ENCODE data around the gene CNOT4. TPM values are rescaled to one million over a fixed set of nuclear protein-coding genes. Genes with fewer than 3 reads are reported as not detected.
"Not testable (repeated sequence)": the region's sequence is repeated elsewhere in the genome, so short reads cannot be mapped to it uniquely, and the experiment has no call there.

The CNOT4 gene
- total and polyA plus RNA-seq, 2 of the 4 experiments (the other 2 are of a cell fraction), result 7.0 to 8.1 TPM

- H3K79me1 ChIP-seq (ENCODE audit: low read depth in 1 of 2, low read length in 2 of 2), result peaks cover 30 to 49% of the 10 kb centered on the region in 2 experiments
- H3K9me1 ChIP-seq (ENCODE audit: insufficient read depth, low read length); dilution Hi-C loops (cut with HindIII; ENCODE audit: low sequenced_read_pairs, unreplicated experiment); H3K9ac ChIP-seq (ENCODE audit: low read depth, low read length); H2AK9ac ChIP-seq (replicated peaks; ENCODE audit: low read depth, low read length, poor library complexity); H3K9me3 ChIP-seq (ENCODE audit: control insufficient read depth, insufficient read depth, low read length); BruUV-seq (replicated peaks); H4K8ac ChIP-seq (ENCODE audit: low read depth in 2 of 2, low read length in 2 of 2); POLR2A ChIA-PET (ENCODE audit: unreplicated experiment); H3K18ac ChIP-seq (ENCODE audit: low read depth, low read length); H3K14ac ChIP-seq (replicated peaks; ENCODE audit: low read depth, low read length); H2BK120ac ChIP-seq (ENCODE audit: low read depth, low read length); H2AK5ac ChIP-seq (ENCODE audit: low read depth, low read length); H3K36me3 ChIP-seq (ENCODE audit: control insufficient read depth, insufficient read depth, low read length); H3K4me3 ChIP-seq (ENCODE audit: insufficient read depth, low read depth, low read length); ATAC-seq (ENCODE audit: low read depth); H3K4me2 ChIP-seq (ENCODE audit: low read depth, low read length); DNase-seq; in situ Hi-C loops (cut with MboI; ENCODE audit: low sequenced_read_pairs); H3K27ac ChIP-seq (ENCODE audit: insufficient read depth, low read length); H3K56ac ChIP-seq (ENCODE audit: extremely low read depth, insufficient read depth, low read length); H2BK5ac ChIP-seq (ENCODE audit: low read depth, low read length, poor library complexity, severe bottlenecking); H4K91ac ChIP-seq (ENCODE audit: insufficient read depth, low read depth, low read length); H2AFZ ChIP-seq (replicated peaks; ENCODE audit: low read length, poor library complexity); H2BK15ac ChIP-seq (ENCODE audit: low read depth, low read length); H3K23ac ChIP-seq (ENCODE audit: low read depth, low read length); H3K4me1 ChIP-seq (ENCODE audit: control insufficient read depth, insufficient read depth, low read length); H2BK20ac ChIP-seq (ENCODE audit: low read depth, low read length); CTCF ChIA-PET; intact Hi-C loops (cut with micrococcal nuclease); H4K5ac ChIP-seq (ENCODE audit: low read depth, low read length); H3K4ac ChIP-seq (ENCODE audit: low read depth, low read length); H3K27me3 ChIP-seq (ENCODE audit: control insufficient read depth, insufficient read depth, low read length): not testable (repeated sequence)
- WGBS, 2 experiments (ENCODE audit: extremely low coverage in 2 of 2, insufficient read length in 1 of 2), result no CpG with 5 or more reads among the region's 2 CpGs
- H4K20me1 ChIP-seq (ENCODE audit: insufficient read depth, low read length), result peaks cover 32% of the 10 kb centered on the region
These were observed 64.6 kb downstream of the CNOT4 start for GRCh38 chr7:135445266-135445665.

Measured in IMR-90 (cell line).